Head of caudate nucleus (tissue), 42 donors: ENCODE measurements around the gene USP10.
"Not testable (repeated sequence)": the region's sequence is repeated elsewhere in the genome, so short reads cannot be mapped to it uniquely, and the experiment has no call there.

Source experiments
- DNase-seq, 42 donors: peaks; one replicate each; pipeline versions ENCODE4 v3.0.0 to v3.0.0-alpha.2; 2020 to 2021; ENCODE audit warnings: mixed read lengths in 7 of 42
- intact Hi-C: fragments of 100-400 bp; cut with DNase I; formaldehyde crosslinking; loops from one replicate; pipeline ENCODE4 v1.15.0; 2022

Gene USP10

DNA sequence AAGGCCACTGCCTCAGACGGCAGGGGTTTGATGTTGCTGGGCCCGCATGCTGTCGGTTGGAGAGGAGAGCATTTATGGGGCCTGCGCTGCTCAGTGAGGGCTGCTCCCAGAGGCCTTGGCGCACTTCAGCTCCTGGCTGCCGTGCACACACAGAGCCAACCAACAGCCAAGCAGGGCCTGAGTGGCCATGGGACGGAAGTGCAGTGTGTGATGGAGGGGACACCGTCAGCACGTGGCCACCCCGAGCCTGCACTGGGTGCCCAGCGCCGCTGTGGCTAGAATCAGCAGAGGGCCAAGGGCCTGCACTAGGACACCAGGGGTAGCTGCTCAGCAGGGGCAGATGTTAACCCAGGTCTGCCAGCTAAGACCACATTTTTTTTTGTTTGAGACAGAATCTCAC is 29.7 kb upstream of the USP10 start:
- intact Hi-C loops, result loop anchor here (10.0 kb wide), 1 partner anchor 55 kb away; no protein-coding TSS in a partner anchor
- DNase-seq, result no peak

DNA sequence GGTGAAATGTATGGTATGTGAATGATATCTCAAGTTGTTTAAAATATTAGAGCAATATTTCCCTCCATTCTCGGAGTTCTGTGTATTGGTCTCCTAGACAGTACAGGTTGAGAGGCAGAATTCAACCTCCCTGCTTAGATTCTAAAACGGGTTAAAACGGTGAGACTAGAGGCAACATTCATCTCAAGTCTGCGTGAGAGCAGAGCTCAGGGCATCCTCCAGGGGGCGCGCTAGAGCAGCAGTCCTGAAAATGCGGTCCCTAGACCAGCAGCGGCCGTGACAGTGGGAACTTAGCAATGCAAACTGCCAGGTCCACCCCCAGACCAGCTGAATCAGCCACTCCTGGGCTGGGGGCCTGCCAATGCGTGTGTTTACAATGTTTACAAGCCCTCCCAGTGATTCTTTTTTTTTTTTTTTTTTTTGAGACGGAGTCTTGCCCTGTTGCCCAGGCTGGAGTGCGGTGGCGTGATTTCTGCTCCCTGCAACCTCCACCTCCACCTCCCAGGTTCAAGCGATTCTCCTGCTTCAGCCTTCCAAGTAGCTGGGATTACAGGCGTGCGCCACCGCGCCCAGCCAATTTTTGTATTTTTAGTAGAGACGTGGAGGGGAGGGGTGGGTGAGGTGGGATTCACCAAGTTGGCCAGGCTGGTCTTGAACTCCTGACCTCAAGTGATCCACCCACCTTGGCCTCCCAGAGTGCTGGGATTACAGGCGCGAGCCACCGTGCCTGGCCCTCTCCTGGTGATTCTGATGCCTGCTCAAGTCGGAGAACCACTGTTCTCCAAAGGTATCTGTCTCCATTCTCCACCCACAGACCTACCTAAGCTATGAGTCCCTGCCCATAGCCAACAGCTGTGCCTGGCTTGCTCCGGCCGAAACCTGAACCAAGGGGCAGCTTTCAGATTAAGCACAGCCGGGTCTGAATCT is 27.3 kb upstream of the USP10 start:
- peak; percentile 46 to 91 (median 78) for DNase-seq
- intact Hi-C loops, result loop anchor here (10.0 kb wide), 1 partner anchor 52 kb away; no protein-coding TSS in a partner anchor

- intact Hi-C loops, result loop anchor here (10.0 kb wide), 1 partner anchor 52 kb away; no protein-coding TSS in a partner anchor
- DNase-seq, result no peak
These were observed 26.6 kb upstream of the USP10 start for GRCh38 chr16:84673203-84673535.

DNA sequence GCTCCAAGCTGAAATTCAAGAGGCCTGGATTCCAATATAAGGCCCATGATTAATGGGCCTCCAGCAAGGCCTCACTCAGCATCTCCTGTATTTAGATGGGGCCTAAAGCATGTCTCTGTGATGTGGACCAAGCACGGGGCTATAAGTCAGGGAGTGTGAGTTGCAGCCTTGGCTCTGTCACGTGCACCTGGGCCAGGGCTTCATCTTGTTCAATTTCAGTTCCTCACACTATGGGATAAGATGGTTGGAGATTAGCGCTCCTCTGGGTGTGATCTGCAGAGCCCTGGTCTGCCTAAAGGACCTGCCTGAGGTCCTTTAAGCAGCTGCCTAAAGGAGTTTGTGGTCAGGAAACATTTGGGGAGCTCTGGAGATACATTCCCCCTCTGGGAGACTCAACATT is 26.2 kb upstream of the USP10 start:
- DNase-seq, result no peak
- intact Hi-C loops, result loop anchor here (10.0 kb wide), 1 partner anchor 51 kb away; no protein-coding TSS in a partner anchor

GRCh38 chr16:84675423-84675822 is 24.4 kb upstream of the USP10 start:
- intact Hi-C loops, result loop anchor here (10.0 kb wide), 1 partner anchor 49 kb away; no protein-coding TSS in a partner anchor
- DNase-seq, result no peak

DNA sequence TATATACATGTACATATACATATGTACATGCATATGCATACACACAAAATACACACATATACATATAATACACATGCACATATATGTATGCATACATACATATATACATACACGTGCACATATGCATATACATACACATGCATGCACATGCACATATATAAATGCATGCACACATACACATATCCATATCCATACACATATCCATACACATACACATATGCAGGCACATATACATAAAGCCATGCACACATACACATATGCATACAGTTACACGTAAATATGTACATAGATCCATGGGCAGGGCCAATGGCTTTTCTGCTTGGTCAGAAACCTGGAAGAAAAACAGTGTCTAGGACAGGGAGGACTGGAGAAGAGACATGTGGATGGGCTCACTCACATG is 23.9 kb upstream of the USP10 start:
- intact Hi-C loops, result loop anchor here (10.0 kb wide), 1 partner anchor 49 kb away; no protein-coding TSS in a partner anchor
- no peak for DNase-seq

DNA sequence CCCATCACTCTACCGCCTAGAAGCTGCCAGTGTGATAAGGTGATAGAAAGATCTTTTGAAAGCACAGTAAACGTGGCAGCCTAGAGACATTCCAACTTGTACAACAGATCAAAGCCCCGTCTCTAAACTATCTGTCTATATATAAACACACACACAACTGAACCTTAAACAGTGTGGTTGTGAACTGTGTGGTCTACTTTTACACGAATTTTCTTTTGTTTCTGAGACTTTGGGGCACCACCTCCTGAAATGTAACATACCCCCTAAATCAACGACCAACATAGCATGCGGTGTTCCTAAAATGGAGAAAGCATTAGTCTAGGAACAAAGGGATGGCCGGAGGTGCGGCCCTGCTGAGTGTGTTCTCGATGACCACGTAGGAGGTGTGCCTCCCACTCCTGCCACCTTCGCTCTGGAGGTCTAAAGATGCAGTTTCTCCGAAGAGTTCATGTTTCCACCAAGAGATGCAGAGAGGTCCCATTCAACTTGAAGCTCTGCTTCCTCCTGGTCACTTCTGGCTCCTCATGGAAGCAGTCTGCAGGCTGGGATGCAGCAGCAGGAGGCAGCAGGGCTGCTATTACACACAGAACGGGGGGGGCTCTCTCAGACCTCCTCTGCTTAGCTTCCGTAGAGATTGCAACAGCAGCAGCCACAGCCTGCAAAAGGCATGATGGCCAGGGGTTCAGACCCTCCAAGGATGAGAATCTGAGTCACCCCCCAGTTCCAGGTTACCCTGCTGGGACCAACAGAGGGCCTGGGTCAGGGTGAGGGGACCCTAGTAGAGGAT is 22.6 kb upstream of the USP10 start:
- intact Hi-C loops, result loop anchor here (10.0 kb wide), 1 partner anchor 48 kb away; no protein-coding TSS in a partner anchor
- no peak for DNase-seq

GRCh38 chr16:84677849-84678248 is 22.0 kb upstream of the USP10 start:
- intact Hi-C loops, result loop anchor here (10.0 kb wide), 1 partner anchor 47 kb away; no protein-coding TSS in a partner anchor
- DNase-seq, result no peak

- intact Hi-C loops, result loop anchor here (10.0 kb wide), 1 partner anchor 46 kb away; no protein-coding TSS in a partner anchor
- peak in 1 of 42 donors; percentile 22 for DNase-seq
These were observed 21.3 kb upstream of the USP10 start for GRCh38 chr16:84678541-84678940.

DNA sequence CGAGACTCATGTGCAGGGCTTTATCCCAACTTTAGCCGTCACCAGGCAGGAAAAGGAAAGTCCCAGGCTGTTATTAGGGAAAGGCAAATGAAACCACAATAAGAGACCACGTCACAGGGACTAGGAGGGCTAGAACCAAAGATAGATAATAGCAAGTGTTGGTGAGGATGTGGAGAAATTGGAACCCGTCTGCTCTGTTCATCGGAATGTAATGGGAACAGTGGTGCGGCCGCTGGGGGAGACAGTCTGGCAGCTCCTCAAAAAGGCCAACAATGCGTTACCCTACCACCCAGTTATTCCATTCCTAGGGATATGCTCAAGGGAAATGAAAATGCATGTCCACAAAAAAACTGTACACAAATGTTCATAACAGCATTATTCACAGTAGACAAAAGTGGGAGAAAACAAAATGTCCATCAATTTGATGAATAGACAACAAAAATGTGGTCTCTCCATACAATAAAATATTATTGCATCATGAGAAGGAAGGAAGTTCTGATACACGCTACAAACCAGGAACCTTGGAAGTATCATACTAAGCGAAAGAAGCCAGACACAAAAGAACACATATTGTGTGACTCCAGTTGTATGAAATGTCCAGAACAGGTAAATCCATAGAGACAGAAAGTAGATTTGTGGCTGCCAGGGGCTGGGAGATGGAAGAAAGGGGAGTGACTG is 19.5 kb upstream of the USP10 start:
- intact Hi-C loops, result no loop called here
- no peak for DNase-seq

- no peak for DNase-seq
- intact Hi-C loops, result no loop called here
These were observed 18.8 kb upstream of the USP10 start for GRCh38 chr16:84680843-84681629.

GRCh38 chr16:84683691-84684591 is 15.9 kb upstream of the USP10 start:
- DNase-seq, result peak in 1 of 42 donors; percentile 18

GRCh38 chr16:84684592-84684965 is 15.2 kb upstream of the USP10 start:
- intact Hi-C loops, result no loop called here
- no peak for DNase-seq

More at GRCh38 chr16:84683691-84684591, 15.9 kb upstream of the USP10 start:
- intact Hi-C loops, result no loop called here

DNA sequence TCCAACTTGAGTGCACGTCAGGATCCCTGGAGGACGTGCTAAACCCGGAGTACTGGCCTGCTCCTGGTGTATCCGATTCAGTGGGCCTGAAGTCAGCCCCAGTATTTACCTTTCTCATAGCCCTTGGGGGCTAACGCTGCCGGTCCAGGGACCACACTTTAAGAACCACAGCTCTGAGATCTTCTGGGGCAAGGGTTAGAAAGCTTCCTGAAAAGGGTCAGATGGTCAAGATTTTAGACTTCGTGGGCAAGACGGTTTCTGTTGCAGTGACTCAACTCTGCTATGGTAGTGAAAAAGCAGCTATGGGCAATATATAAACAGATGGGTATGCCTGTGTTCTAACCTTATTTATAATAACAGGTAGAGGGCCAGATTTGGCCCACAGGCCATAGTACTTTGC is 14.6 kb upstream of the USP10 start:
- intact Hi-C loops, result no loop called here
- no peak for DNase-seq

DNA sequence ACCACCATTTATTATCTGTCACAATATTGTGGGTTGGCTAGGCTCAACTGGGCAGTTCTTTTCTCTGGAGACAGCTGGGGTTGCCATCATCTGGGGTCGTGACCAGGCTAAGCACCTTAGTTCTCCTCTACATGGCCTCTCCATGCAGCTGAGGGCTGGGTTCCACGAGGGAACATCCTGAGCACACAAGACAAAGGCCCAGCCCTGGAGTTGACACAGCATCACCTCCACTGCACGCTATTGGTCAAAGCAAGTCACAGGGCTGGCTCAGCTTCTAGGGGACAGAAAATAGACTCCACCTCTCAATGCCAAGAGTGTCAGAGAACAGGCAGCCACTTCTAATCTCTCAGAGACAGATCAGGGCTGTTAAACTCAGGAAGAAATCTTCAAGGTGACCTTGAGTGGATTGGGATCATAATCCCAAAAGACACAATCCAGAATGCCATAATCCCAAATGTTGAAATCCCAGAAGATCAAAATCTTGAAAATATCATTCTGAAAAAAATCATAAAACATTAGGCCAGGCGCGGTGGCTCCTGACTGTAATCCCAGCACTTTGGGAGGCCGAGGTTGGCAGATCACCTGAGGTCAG is 13.0 kb upstream of the USP10 start:
- intact Hi-C loops, result no loop called here
- peak in 2 of 42 donors; percentile 15 to 16 for DNase-seq

DNA sequence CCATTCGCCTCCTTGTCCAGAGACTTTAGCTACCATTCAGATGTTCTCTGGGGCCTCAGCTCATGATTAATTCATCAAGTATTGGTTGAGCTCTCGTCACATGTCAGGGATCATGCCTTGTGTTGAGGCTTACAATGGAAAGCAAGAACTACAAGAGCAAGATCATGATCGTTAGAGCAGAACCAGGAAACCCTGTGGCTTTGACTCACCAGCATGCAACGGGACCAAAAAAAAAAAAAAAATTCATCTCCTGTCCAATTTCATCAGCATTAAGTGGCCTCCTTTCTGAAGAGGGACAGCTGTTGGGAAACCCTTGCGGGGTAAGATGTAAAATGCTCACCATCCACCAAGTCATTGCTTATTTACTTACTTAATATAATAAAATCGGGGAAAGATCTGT is 12.1 kb upstream of the USP10 start:
- no peak for DNase-seq
- intact Hi-C loops, result no loop called here

DNA sequence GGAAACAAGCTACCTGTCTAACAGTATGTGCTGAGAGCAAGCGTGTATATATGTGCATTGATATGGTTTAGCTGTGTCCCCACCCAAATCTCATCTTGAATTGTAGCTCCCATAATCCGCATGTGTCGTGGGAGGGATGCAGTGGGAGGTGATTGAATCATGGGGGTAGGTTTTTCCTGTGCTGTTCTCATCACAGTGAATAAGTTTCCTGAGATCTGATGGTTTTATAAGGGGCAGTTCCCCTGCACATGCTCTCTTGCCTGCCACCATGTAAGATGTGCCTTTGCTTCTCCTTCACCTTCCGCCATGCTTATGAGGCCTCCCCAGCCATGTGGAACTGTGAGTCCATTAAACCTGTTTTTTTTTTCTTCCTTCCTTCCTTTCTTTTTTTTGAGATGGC is 11.6 kb upstream of the USP10 start:
- DNase-seq, intact Hi-C loops: not testable (repeated sequence)
